ENCODE data around the gene OR1M1. TPM values are rescaled to one million over a fixed set of nuclear protein-coding genes. Genes with fewer than 3 reads are reported as not detected.
A peak's percentile ranks its signal among the peaks of the same experiment; 100 is the strongest.

The OR1M1 gene
- total and polyA plus RNA-seq, 2 experiments from 2014 or later = not detected

DNA sequence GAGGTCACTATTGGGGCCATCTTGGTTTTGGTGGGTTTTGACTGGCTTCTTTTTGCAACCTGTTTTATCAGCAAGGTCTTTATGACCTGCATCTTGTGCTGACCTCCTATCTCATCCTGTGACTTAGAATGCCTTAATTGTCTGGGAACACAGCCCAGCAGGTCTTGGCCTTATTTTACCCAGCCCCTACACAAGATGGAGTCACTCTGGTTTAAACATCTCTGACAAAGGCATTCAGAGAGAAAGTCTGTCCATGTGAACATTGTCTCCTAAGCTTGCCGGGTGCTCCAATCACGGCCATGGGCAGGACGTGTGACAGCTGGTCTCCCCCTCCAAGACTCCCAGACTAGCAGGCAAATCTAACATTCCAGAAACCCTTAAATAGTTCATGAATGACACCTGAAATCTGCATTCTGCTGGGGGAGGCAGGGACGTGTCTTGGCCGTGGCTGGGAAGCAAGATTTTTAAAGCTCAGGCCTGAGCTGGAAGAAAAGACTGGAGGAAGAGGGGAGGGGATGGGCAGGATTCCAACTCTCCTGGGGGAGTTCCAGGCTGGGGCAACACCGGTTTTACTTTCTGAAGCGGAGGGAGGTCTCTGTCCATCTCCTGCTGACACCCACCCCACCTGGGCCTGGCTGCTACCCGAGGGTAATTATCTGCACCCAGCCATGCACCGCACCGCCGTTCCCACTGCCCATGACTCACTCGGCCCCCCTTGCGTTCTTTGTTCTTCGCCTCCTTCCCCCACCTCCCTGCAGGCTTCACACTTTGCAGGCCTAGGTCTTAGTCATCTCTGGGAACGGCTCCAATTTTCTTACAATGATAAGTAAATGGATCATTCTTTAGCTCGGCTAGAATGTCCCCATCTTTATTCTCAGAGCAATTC is 11.6 kb upstream of the OR1M1 start:
- no peaks in the 10 kb centered on the region for H3K9me3 ChIP-seq (ENCODE audit: low read depth)
- no peaks in the 10 kb centered on the region for H3K79me2 ChIP-seq
- H3K27me3 ChIP-seq = no peaks in the 10 kb centered on the region
- TF ChIP-seq EZH2 (IDR thresholded peaks at IDR 0.05; ENCODE audit: borderline replicate concordance) = no peak
- TF ChIP-seq, protein P1, sequence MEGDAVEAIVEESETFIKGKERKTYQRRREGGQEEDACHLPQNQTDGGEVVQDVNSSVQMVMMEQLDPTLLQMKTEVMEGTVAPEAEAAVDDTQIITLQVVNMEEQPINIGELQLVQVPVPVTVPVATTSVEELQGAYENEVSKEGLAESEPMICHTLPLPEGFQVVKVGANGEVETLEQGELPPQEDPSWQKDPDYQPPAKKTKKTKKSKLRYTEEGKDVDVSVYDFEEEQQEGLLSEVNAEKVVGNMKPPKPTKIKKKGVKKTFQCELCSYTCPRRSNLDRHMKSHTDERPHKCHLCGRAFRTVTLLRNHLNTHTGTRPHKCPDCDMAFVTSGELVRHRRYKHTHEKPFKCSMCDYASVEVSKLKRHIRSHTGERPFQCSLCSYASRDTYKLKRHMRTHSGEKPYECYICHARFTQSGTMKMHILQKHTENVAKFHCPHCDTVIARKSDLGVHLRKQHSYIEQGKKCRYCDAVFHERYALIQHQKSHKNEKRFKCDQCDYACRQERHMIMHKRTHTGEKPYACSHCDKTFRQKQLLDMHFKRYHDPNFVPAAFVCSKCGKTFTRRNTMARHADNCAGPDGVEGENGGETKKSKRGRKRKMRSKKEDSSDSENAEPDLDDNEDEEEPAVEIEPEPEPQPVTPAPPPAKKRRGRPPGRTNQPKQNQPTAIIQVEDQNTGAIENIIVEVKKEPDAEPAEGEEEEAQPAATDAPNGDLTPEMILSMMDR (IDR thresholded peaks at IDR 0.05; ENCODE audit: poor library complexity) = no peak
- TF ChIP-seq EZH2phosphoT487 (IDR thresholded peaks at IDR 0.05; ENCODE audit: low read depth, severe bottlenecking, unreplicated experiment) = no peak
- 15% methylated on average over 16 of the region's 16 CpGs for WGBS (ENCODE audit: low lambda C conversion rate, missing lambda C conversion rate)
- no peaks in the 10 kb centered on the region for H4K20me1 ChIP-seq (ENCODE audit: insufficient read depth, poor library complexity, severe bottlenecking)
- no peaks in the 10 kb centered on the region for H3K9me2 ChIP-seq (replicated peaks; ENCODE audit: insufficient read depth)
- peak overlapping the region; percentile 74 for H3K27ac ChIP-seq
- H3K4me1 ChIP-seq (ENCODE audit: insufficient read depth) = peaks cover 4% of the 10 kb centered on the region
- no peak overlapping the region for H3K4me2 ChIP-seq
- H3K4me3 ChIP-seq = no peak overlapping the region
- H2AFZ ChIP-seq = peak overlapping the region; percentile 19
- peak; percentile 93 for DNase-seq (ENCODE audit: low spot score)
- no peaks in the 10 kb centered on the region for H3K36me3 ChIP-seq (replicated peaks; ENCODE audit: insufficient read depth, low read depth)

DNA sequence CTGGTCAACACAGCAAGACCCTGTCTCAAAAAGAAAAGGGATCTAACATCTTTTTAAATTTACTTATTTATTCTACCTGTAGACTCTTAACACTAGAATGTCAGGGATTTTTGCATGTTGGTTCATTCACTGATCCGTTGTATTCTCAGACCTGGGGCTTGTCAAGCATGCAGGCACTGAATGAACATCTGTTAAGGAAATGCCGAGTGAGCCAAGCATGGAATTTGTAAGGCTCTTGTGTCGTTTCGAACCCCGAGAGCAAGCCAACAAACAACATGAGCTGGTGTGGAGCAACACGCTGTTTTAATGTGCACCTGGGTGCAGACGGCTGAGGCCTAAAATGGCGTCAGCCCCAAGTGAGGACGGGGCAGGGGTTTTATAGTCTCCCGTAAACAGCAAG is 10.0 kb upstream of the OR1M1 start:
- H3K4me1 ChIP-seq (ENCODE audit: insufficient read depth) = peaks cover 4% of the 10 kb centered on the region
- TF ChIP-seq, protein P1 (IDR thresholded peaks at IDR 0.05; ENCODE audit: poor library complexity) = no peak
- TF ChIP-seq EZH2 (IDR thresholded peaks at IDR 0.05; ENCODE audit: borderline replicate concordance) = no peak
- TF ChIP-seq EZH2phosphoT487 (IDR thresholded peaks at IDR 0.05; ENCODE audit: low read depth, severe bottlenecking, unreplicated experiment) = no peak
- no peaks in the 10 kb centered on the region for H4K20me1 ChIP-seq (ENCODE audit: insufficient read depth, poor library complexity, severe bottlenecking)
- no peaks in the 10 kb centered on the region for H3K36me3 ChIP-seq (replicated peaks; ENCODE audit: insufficient read depth, low read depth)
- no peaks in the 10 kb centered on the region for H3K79me2 ChIP-seq
- H3K9me3 ChIP-seq (ENCODE audit: low read depth) = no peaks in the 10 kb centered on the region
- no peak overlapping the region for H2AFZ ChIP-seq
- WGBS (ENCODE audit: low lambda C conversion rate, missing lambda C conversion rate) = 72% methylated on average over 10 of the region's 10 CpGs
- H3K4me3 ChIP-seq = no peak overlapping the region
- no peaks in the 10 kb centered on the region for H3K9me2 ChIP-seq (replicated peaks; ENCODE audit: insufficient read depth)
- no peak for DNase-seq (ENCODE audit: low spot score)
- no peak overlapping the region for H3K27ac ChIP-seq
- H3K4me2 ChIP-seq = no peak overlapping the region
- no peaks in the 10 kb centered on the region for H3K27me3 ChIP-seq

DNA sequence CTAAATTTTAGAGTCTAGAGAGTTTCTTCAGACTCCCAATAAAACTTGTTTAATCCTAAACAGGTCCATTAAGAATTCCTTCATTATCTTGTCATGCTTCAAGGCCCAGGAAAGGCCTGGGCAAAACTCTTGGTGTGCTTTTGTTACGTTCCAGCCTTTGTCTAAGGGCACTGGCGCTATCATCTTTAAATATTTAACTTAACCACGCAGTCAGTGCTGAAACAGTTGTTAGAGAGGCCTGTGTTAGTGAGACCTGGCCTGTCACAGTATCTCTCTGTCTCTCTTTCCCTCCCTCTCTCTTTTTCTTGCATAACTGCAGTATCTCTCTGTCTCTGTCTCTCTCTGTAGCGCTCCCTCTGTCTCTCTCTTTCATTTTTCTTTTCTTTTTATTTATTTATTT is 8.2 kb upstream of the OR1M1 start:
- Histone ChIP-seq H3K9me2 (replicated peaks; ENCODE audit: insufficient read depth) (no peaks in the 10 kb centered on the region), H2AFZ (no peak overlapping the region), H3K27ac (peak overlapping the region; percentile 7), H3K4me2 (no peak overlapping the region), H3K36me3 (replicated peaks; ENCODE audit: insufficient read depth, low read depth) (no peaks in the 10 kb centered on the region), H4K20me1 (ENCODE audit: insufficient read depth, poor library complexity, severe bottlenecking) (no peaks in the 10 kb centered on the region), H3K27me3 (no peaks in the 10 kb centered on the region), H3K4me1 (ENCODE audit: insufficient read depth) (peaks cover 4% of the 10 kb centered on the region), H3K4me3 (no peak overlapping the region), H3K9me3 (ENCODE audit: low read depth) (no peaks in the 10 kb centered on the region), H3K79me2 (no peaks in the 10 kb centered on the region)
- WGBS (ENCODE audit: low lambda C conversion rate, missing lambda C conversion rate) = 50% methylated on average over 4 of the region's 4 CpGs
- no peak for DNase-seq (ENCODE audit: low spot score)
- TF ChIP-seq EZH2 (IDR thresholded peaks at IDR 0.05; ENCODE audit: borderline replicate concordance) (no peak), EZH2phosphoT487 (IDR thresholded peaks at IDR 0.05; ENCODE audit: low read depth, severe bottlenecking, unreplicated experiment) (no peak)
- TF ChIP-seq, protein P1 (IDR thresholded peaks at IDR 0.05; ENCODE audit: poor library complexity) = no peak
